ENCODE measurements around the gene ATRAID.

DNA sequence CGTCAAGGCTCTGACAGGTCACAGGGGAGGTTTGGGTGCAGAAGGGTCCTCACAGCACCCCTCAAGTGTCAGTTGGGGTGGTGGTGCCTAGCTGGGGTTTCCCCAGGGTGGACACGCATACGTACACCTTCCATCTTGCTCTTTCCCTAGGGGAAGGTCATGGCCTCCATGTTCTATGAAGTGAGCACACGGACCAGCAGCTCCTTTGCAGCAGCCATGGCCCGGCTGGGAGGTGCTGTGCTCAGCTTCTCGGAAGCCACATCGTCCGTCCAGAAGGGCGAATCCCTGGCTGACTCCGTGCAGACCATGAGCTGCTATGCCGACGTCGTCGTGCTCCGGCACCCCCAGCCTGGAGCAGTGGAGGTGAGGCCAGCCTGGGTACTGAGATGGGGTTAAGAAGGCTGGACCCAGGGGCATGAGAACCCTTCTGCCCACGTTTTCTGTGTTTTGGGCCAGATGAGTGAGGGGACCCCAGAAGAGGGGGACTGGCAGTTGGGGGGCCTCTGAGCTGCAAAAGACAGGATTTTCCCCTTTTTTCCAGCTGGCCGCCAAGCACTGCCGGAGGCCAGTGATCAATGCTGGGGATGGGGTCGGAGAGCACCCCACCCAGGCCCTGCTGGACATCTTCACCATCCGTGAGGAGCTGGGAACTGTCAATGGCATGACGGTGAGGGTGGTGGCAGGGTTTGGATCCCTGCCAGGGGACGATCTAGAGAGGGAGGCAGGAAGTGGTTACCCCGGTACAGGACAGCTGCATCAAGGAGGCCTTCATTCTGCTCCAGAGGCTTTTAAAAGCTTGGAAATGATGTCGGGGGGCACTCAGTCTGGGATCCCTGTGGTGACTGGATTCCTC, 30.1 kb downstream of the ATRAID start:
- TF ChIP-seq, protein P1, sequence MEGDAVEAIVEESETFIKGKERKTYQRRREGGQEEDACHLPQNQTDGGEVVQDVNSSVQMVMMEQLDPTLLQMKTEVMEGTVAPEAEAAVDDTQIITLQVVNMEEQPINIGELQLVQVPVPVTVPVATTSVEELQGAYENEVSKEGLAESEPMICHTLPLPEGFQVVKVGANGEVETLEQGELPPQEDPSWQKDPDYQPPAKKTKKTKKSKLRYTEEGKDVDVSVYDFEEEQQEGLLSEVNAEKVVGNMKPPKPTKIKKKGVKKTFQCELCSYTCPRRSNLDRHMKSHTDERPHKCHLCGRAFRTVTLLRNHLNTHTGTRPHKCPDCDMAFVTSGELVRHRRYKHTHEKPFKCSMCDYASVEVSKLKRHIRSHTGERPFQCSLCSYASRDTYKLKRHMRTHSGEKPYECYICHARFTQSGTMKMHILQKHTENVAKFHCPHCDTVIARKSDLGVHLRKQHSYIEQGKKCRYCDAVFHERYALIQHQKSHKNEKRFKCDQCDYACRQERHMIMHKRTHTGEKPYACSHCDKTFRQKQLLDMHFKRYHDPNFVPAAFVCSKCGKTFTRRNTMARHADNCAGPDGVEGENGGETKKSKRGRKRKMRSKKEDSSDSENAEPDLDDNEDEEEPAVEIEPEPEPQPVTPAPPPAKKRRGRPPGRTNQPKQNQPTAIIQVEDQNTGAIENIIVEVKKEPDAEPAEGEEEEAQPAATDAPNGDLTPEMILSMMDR (IDR thresholded peaks at IDR 0.05; ENCODE audit: insufficient read depth, low read length), result no peak
- TF ChIP-seq POLR2AphosphoS5 (IDR thresholded peaks at IDR 0.05; ENCODE audit: low read depth), result no peak
